HepG2 (cell line): ENCODE data around the gene PIGBOS1. TPM values are rescaled to one million over a fixed set of nuclear protein-coding genes. Genes with fewer than 3 reads are reported as not detected.

Experiments
- CCDC6 ChIP-seq: sonication (generic); formaldehyde crosslinking; IDR thresholded peaks from 2 replicates; pipeline ENCODE4 v1.8.1; 2022; ENCODE audit warnings: mild to moderate bottlenecking, missing genetic modification reagents, moderate library complexity
- ERF ChIP-seq: IDR thresholded peaks from 2 replicates; pipeline ENCODE4 v1.6.1; 2018; ENCODE audit warnings: missing biosample characterization, missing genetic modification reagents
- MEF2D ChIP-seq: sonication (generic); formaldehyde crosslinking; IDR thresholded peaks from 2 replicates; pipeline ENCODE4 v1.5.1; 2020; ENCODE audit warnings: mild to moderate bottlenecking, missing genetic modification reagents
- REXO4 ChIP-seq: sonication (generic); formaldehyde crosslinking; IDR thresholded peaks from 2 replicates; pipeline ENCODE4 v1.8.0; 2022; ENCODE audit warnings: missing genetic modification reagents, mild to moderate bottlenecking, borderline replicate concordance
- RFX1 ChIP-seq: fragments of 450-650 bp; IDR thresholded peaks from 2 replicates; pipeline ENCODE4 v1.6.1; 2017
- SMYD3 ChIP-seq: sonication (generic); formaldehyde crosslinking; IDR thresholded peaks from 2 replicates; pipeline ENCODE4 v1.8.1; 2023; ENCODE audit warnings: mild to moderate bottlenecking, missing genetic modification reagents
- SRSF9 ChIP-seq: fragments of 200-400 bp; formaldehyde crosslinking; IDR thresholded peaks from 2 replicates; pipeline ENCODE4 v1.6.1; 2018; ENCODE audit warnings: borderline replicate concordance, mild to moderate bottlenecking, low read depth, low read length; ENCODE audit not compliant: insufficient read depth, poor library complexity, severe bottlenecking
- TRIM24 ChIP-seq: sonication (generic); formaldehyde crosslinking; IDR thresholded peaks from 2 replicates; pipeline ENCODE4 v1.8.0; 2022; ENCODE audit warnings: mild to moderate bottlenecking, missing genetic modification reagents
- U2AF2 ChIP-seq: fragments of 200-400 bp; formaldehyde crosslinking; IDR thresholded peaks from 2 replicates; pipeline ENCODE4 v1.6.1; 2017; ENCODE audit warnings: low read depth, mild to moderate bottlenecking, low read length
- ZNF124 ChIP-seq: sonication (generic); formaldehyde crosslinking; IDR thresholded peaks from 2 replicates; pipeline ENCODE4 v1.4.0; 2020; ENCODE audit warnings: missing genetic modification reagents
- ZNF281 ChIP-seq: sonication (generic); formaldehyde crosslinking; IDR thresholded peaks from 2 replicates; pipeline ENCODE4 v1.4.0; 2020; ENCODE audit warnings: missing genetic modification reagents, borderline replicate concordance
- ZNF30 ChIP-seq: sonication (generic); formaldehyde crosslinking; IDR thresholded peaks from 2 replicates; pipeline ENCODE4 v1.5.0; 2020; ENCODE audit warnings: mild to moderate bottlenecking, missing genetic modification reagents
- ZNF335 ChIP-seq: sonication (generic); formaldehyde crosslinking; IDR thresholded peaks from 2 replicates; pipeline ENCODE4 v1.4.0; 2020; ENCODE audit warnings: missing genetic modification reagents
- ZNF546 ChIP-seq: sonication (generic); formaldehyde crosslinking; conservative IDR thresholded peaks from 2 replicates; pipeline ENCODE4 v1.8.1; 2023; ENCODE audit warnings: mild to moderate bottlenecking, missing genetic modification reagents
- ZNF749 ChIP-seq: sonication (generic); formaldehyde crosslinking; IDR thresholded peaks from 2 replicates; pipeline ENCODE4 v1.8.0; 2022; ENCODE audit warnings: mild to moderate bottlenecking, missing genetic modification reagents, moderate library complexity, borderline replicate concordance
- ZNF768 ChIP-seq: sonication (generic); formaldehyde crosslinking; IDR thresholded peaks from 2 replicates; pipeline ENCODE4 v1.4.0; 2020; ENCODE audit warnings: missing genetic modification reagents
- ZNF777 ChIP-seq: sonication (generic); formaldehyde crosslinking; IDR thresholded peaks from 2 replicates; pipeline ENCODE4 v1.4.0; 2020; ENCODE audit warnings: missing genetic modification reagents
- ZXDC ChIP-seq: sonication (generic); formaldehyde crosslinking; IDR thresholded peaks from 2 replicates; pipeline ENCODE4 v1.5.0; 2020; ENCODE audit warnings: mild to moderate bottlenecking, missing genetic modification reagents
- polyA plus RNA-seq, 8 experiments: library from polyadenylated mRNA; depleted of rRNA in 3 of 8; stranded (reverse) in 7 of 8; unstranded in 1 of 8; fragments of >200 nt; fragmentation: Illumina TruSeq in 4 of 8; extraction: Trizol in 4 of 8; gene quantifications; 2 replicates each; pipeline versions ENCODE4 v1.2.1 to v1.2.3, GENCODE V29; 2011 to 2016; ENCODE audit warnings: low read depth in 4 of 8, missing spikeins in 1 of 8, mixed read lengths in 1 of 8; ENCODE audit not compliant: insufficient read depth in 1 of 8
- total RNA-seq, 5 experiments: library from RNA; depleted of rRNA; stranded (reverse); fragments of >200 nt; fragmentation: Illumina TruSeq; extraction: Trizol; gene quantifications; 2 replicates each; pipeline ENCODE4 v1.2.3, GENCODE V29; 2016; ENCODE audit warnings: low read depth in 1 of 5
- TF ChIP-seq, protein P1 (sequence below): sonication (generic); formaldehyde crosslinking; IDR thresholded peaks from 2 replicates; pipeline ENCODE4 v1.5.1; 2020; ENCODE audit warnings: mild to moderate bottlenecking, missing genetic modification reagents, moderate library complexity
- TF ChIP-seq, protein P2 (sequence below): sonication (generic); formaldehyde crosslinking; IDR thresholded peaks from 2 replicates; pipeline ENCODE4 v1.5.1; 2020; ENCODE audit warnings: missing genetic modification reagents, mild to moderate bottlenecking, borderline replicate concordance

Gene PIGBOS1
- total and polyA plus RNA-seq, 2 of the 13 experiments (the other 11 are each of a cell fraction or from before 2014, with no cell fraction given) = 14.8 to 22.1 TPM

GRCh38 chr15:55318588-55319494 is at the start of gene PIGBOS1, which contains the start of gene PIGB (continued):
- TF ChIP-seq ZNF281 (CRISPR knock-in tag) = no peak
- TF ChIP-seq ZNF335 = peak; percentile 76; the same call in 1 of the 2 replicates
- TF ChIP-seq CCDC6 (CRISPR knock-in tag) = no peak
- TF ChIP-seq MEF2D (CRISPR knock-in tag) = no peak
- no peak for TF ChIP-seq SRSF9
- TF ChIP-seq SMYD3 = no peak
- TF ChIP-seq, protein P1, sequence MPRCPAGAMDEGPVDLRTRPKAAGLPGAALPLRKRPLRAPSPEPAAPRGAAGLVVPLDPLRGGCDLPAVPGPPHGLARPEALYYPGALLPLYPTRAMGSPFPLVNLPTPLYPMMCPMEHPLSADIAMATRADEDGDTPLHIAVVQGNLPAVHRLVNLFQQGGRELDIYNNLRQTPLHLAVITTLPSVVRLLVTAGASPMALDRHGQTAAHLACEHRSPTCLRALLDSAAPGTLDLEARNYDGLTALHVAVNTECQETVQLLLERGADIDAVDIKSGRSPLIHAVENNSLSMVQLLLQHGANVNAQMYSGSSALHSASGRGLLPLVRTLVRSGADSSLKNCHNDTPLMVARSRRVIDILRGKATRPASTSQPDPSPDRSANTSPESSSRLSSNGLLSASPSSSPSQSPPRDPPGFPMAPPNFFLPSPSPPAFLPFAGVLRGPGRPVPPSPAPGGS (CRISPR knock-in tag) = 0 out of 2 replicates have a peak, but pooled peaks have one; percentile 56
- TF ChIP-seq, protein P2, sequence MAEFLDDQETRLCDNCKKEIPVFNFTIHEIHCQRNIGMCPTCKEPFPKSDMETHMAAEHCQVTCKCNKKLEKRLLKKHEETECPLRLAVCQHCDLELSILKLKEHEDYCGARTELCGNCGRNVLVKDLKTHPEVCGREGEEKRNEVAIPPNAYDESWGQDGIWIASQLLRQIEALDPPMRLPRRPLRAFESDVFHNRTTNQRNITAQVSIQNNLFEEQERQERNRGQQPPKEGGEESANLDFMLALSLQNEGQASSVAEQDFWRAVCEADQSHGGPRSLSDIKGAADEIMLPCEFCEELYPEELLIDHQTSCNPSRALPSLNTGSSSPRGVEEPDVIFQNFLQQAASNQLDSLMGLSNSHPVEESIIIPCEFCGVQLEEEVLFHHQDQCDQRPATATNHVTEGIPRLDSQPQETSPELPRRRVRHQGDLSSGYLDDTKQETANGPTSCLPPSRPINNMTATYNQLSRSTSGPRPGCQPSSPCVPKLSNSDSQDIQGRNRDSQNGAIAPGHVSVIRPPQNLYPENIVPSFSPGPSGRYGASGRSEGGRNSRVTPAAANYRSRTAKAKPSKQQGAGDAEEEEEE (CRISPR knock-in tag) = no peak
- TF ChIP-seq RFX1 = no peak
- no peak for TF ChIP-seq ZNF749
- TF ChIP-seq ZNF124 (CRISPR knock-in tag) = peak; percentile 25; the same call in 1 of the 2 replicates
- no peak for TF ChIP-seq REXO4 (CRISPR knock-in tag)
- peak; percentile 72 for TF ChIP-seq ZNF768 (CRISPR knock-in tag)
- no peak for TF ChIP-seq TRIM24
- peak; percentile 84 for TF ChIP-seq ERF
- TF ChIP-seq ZNF30 = no peak
- no peak for TF ChIP-seq ZNF546
- no peak for TF ChIP-seq U2AF2
- TF ChIP-seq ZXDC (CRISPR knock-in tag) = no peak
- TF ChIP-seq ZNF777 = peak; percentile 98
